UCSD-AML1 (cell line): ENCODE results near the gene PLCXD1.

ENCODE experiments used
- DNase-seq: peaks from one replicate; lab custom pipeline; 2025; ENCODE audit not compliant: unreplicated experiment; lab: John Stamatoyannopoulos, UW

Gene PLCXD1

DNA sequence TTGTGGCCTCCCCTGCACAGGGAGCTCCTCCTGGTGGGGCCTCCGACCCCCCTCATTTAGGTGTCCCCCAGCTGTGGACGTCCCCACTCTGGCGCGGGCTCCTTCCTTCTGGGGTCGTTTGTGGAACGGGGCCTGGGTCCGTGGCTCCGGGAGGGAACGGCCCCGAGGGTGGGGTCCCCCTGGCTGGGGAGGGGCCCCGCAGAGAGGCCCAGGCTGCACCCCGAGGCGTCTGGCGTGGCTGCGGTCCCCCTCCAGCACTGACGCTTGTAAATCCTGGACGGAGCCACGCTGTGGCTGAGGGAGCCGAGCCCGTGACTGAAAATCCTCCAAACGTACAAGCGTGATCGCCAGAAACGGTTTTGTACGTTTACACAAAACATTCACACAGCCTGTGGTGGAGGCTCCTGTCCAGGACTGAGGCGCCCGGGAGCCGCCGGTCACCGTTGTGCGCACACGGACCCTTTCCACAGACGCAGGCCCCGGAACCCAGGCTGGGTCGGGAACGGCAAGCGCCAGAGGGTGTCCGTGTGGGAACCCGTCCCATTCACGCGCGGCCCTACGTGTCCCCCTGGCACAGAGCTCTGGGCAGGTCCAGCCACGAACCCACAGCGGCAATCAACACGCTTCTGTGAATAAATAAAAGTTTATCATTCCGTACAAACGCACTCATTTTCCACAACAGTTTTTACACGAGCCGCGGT lies 52.6 kb downstream of the PLCXD1 start:
- no peak for DNase-seq

GRCh38 chrX:334331-334891 lies 53.2 kb downstream of the PLCXD1 start:
- no peak for DNase-seq

DNA sequence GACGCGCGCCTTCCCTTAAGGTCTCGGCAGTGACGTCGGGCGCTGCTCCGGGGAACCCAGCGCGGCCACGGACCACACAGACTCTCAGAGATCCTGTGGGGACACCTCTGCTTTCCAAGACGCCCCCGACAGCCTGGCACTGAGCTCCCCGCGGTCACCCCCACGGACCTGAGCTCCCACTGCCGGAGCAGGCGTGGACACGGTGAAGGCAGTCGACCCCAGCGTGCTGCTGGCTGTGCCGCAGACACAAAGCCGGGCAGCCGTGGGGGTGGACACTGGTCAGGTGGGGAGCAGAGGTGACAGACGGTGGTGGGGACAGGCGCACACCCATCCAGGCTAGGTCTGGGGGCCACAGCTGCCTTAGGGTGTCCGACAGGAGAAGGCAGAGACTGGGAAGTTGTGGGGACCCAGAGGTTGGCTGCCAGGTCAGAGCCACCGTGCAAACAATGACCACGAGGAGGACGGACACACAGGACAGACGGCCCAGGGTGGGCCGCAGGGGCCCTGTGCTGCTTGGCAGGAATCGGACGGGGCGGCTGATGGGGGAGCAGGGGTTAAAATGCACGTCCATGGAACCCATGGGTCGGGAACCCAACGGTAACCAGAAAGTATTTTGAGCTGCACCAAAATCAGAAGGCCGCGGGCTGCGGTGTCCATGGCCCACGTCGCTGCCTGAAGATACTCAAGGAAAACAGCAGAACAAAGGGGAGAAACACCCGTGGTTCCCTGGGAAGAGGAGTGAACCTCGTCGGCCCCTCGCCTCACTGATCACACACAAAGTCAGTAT lies 54.0 kb downstream of the PLCXD1 start:
- DNase-seq: no peak

- no peak for DNase-seq
These were observed 54.6 kb downstream of the PLCXD1 start for GRCh38 chrX:335758-336155.

DNA sequence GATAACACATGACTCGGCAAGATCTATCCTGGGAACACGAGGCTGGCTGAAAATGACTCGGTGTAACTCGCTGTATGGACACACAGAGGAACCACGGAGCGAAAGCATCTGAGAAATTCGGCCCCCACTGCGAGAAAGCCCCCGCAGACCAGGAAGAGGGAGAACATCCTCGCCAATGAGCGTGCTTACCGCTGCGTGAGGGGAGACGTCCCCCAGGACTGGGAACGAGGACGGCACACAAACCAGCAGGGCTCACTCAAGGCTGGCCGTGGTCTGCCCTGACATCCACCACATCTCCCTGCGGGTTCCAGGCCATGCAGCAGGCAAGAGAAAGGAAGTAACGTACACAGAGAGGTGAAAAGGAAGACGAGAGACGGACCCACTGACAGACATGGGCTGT lies 55.0 kb downstream of the PLCXD1 start:
- no peak for DNase-seq

- no peak for DNase-seq
These were observed 56.2 kb downstream of the PLCXD1 start for GRCh38 chrX:337331-337831.

GRCh38 chrX:338281-338835 lies 57.2 kb downstream of the PLCXD1 start:
- no peak for DNase-seq

- no peak for DNase-seq
These were observed 57.7 kb downstream of the PLCXD1 start for GRCh38 chrX:338836-339400.

- DNase-seq: no peak
These were observed 58.9 kb downstream of the PLCXD1 start for GRCh38 chrX:340121-340520.

DNA sequence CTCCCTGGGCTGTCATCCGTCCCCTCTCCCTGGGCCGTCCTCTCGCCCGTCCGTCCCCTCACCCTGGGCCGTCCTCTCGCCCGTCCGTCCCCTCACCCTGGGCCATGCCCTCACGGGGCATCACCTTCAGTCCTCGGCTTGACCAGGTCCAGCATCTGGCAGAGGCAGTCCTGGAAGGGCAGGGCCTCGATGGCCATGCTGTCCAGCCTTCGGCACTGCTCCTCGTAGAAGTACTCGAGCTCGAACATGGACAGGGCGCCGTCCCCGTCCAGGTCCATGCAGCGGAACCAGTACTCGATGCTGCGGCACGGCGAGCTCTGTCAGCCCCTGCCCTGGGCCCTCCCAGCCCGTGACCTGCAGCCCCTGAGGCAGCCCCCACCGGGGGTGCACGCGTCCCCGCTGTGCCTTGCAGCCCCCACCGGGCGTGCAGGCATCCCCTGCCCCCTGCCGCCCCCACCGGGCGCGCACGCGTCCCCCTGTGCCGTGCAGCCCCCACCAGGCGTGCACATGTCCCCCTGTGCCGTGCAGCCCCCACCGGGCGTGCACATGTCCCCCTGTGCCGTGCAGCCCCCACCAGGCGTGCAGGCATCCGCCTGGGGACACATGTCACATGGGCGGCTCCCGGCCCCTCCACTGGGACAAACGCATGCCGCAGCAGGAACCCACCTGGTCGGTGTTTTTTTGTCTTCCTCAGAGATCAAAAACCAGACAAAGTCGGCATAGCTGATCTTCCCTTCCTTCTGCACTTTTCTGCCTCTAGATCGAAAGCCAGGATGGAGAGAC lies 59.7 kb downstream of the PLCXD1 start:
- no peak for DNase-seq

GRCh38 chrX:341541-342101 lies 60.4 kb downstream of the PLCXD1 start:
- no peak for DNase-seq

- no peak for DNase-seq
These were observed 63.3 kb downstream of the PLCXD1 start for GRCh38 chrX:344371-344901.

- no peak for DNase-seq
These were observed 64.1 kb downstream of the PLCXD1 start for GRCh38 chrX:345020-345925.

- no peak for DNase-seq
These were observed 65.0 kb downstream of the PLCXD1 start for GRCh38 chrX:346034-346813.

DNA sequence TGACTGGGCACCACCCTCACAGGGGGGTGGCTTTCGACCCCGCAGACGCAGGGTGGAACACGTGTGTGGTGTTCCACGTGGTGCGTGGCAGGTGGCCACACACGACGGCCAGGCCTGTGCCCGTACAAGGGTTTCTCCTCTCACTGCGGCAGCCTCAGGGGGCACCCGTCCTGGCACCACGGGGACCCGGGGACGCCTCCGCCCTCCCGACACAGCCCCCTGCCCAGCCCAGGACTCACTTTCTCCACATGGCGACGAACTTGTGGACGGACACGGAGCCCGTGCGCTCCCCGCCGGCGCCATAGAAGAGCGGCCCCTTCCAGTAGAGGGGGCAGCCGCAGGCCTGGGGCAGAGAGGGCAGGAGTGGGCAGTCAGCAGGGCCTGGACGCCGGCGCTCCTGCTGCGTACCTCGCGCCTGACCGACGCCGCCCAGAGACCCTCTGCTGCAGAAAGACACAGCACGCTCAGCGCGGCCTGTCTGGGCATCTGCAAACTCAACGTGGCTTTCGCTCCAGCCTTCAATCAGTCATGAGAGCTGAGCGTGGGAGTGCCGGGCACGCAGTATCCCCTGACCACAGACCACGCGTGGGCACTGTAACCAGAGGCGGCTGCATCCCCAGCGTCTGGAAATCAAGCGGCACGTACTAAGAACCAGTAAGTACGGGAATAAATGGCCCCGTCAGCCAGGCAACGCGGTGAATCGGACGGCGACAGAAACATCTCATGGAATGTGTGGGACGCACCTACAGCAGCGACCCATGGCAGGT lies 66.4 kb downstream of the PLCXD1 start:
- DNase-seq: no peak

GRCh38 chrX:348461-349117 lies 67.4 kb downstream of the PLCXD1 start:
- no peak for DNase-seq

DNA sequence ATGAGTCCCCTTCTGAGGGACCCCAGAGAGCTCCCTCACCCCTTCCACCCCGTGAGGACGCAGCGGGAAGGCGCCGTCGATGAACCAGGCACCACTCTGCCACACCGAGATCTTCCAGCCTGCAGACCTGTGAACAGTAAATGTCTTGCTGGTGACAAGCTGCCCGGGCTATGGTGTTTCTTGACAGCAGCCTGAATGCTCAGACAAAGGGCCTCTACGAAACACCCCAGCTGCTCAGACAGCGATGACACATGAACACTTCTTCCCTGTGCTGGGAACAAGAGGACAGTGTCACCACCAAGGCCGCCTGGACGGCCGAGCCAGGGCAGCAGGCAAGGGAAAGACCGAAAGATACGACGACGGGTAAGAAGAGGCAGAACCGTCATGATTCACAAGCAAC lies 68.0 kb downstream of the PLCXD1 start:
- DNase-seq: no peak
